HCT116 (cell line): ENCODE measurements around the gene CD28. TPM values are rescaled to one million over a fixed set of nuclear protein-coding genes. Genes with fewer than 3 reads are reported as not detected.

Source experiments
- ATAC-seq: fragments of 200-7000 bp; cut with Tn5 transposase; 2 replicates; pipeline ENCODE4 v1.9.1; 2020; ENCODE audit warnings: mild to moderate bottlenecking, moderate library complexity
- BruUV-seq: library from RNA; stranded (reverse); fragments of 400-500 nt; replicated peaks from 2 replicates; lab custom pipeline; 2021; lab: Mats Ljungman, UMichigan
- CTCF ChIA-PET: fragments of 300-600 bp; sonication (Branson Sonifier 250); formaldehyde crosslinking; loops from one replicate; lab custom pipeline; 2021; ENCODE audit warnings: antibody characterized with exemption; lab: Charles Lee
- POLR2A ChIA-PET: fragments of 300-600, 350-600 bp; sonication (Branson Sonifier 250); formaldehyde crosslinking; loops from one replicate; lab custom pipeline; 2021; ENCODE audit warnings: antibody characterized with exemption; lab: Charles Lee
- RAD21 ChIA-PET, 2 experiments: fragments of 300-600 bp; sonication (Branson Sonifier 250); formaldehyde crosslinking; loops; one replicate each; lab custom pipeline; 2023; ENCODE audit warnings: low total read pairs in 2 of 2; ENCODE audit not compliant: uncharacterized antibody in 2 of 2, unreplicated experiment in 2 of 2, low non-redundant PET in 1 of 2; lab: Charles Lee
- DNase-seq: peaks from one replicate; pipeline ENCODE4 v3.0.0-alpha.2; 2010; ENCODE audit warnings: low read depth, low spot score
- H2AFZ ChIP-seq: fragments of 200-600 bp; shearing (Covaris generic), sonication (generic); 2 replicates; pipeline ENCODE4 v1.6.1; 2017; ENCODE audit warnings: low read depth, mixed run types, mixed read lengths, antibody characterized with exemption, low read length; ENCODE audit not compliant: poor library complexity, severe bottlenecking
- H3K27ac ChIP-seq: 2 replicates; pipeline ENCODE4 v1.5.1; 2012; ENCODE audit warnings: low read depth, low read length
- H3K27me3 ChIP-seq: fragments of 200-600 bp; sonication (generic); 2 replicates; pipeline ENCODE4 v1.6.1; 2016; ENCODE audit warnings: mixed run types, low read length, mixed read lengths; ENCODE audit not compliant: insufficient read depth
- H3K36me3 ChIP-seq, 2 experiments: fragments of 200-500 bp in 1 of 2; fragments of 200-600 bp in 1 of 2; sonication (Bioruptor generic) in 1 of 2; sonication (generic) in 1 of 2; 2 replicates each; pipeline versions ENCODE4 v1.5.1 to v1.6.1; 2014 to 2016; ENCODE audit warnings: low read length in 2 of 2, inconsistent platforms in 1 of 2, mixed read lengths in 1 of 2, mixed run types in 1 of 2; ENCODE audit not compliant: insufficient read depth in 2 of 2, control insufficient read depth in 1 of 2
- H3K4me1 ChIP-seq, 2 experiments: fragments of 200-600 bp in 1 of 2; sonication (generic) in 1 of 2; 2 replicates each; pipeline versions ENCODE4 v1.5.1 to v1.6.1; 2012 to 2017; ENCODE audit warnings: low read length in 2 of 2, inconsistent platforms in 1 of 2, mild to moderate bottlenecking in 1 of 2, mixed read lengths in 1 of 2, mixed run types in 1 of 2, moderate library complexity in 1 of 2; ENCODE audit not compliant: insufficient read depth in 2 of 2, control insufficient read depth in 1 of 2
- H3K4me2 ChIP-seq: fragments of 200-600 bp; sonication (generic); 2 replicates; pipeline ENCODE4 v1.6.1; 2017; ENCODE audit warnings: mixed run types, low read length, mixed read lengths
- H3K4me3 ChIP-seq, 2 experiments: fragments of 200-600 bp in 1 of 2; sonication (generic) in 1 of 2; replicated peaks in 1 of 2; 2 replicates each; pipeline ENCODE4 v1.5.1; 2011 to 2016; ENCODE audit warnings: low read length in 2 of 2, control low read depth in 1 of 2, low read depth in 1 of 2, mild to moderate bottlenecking in 1 of 2, mixed read lengths in 1 of 2, mixed run types in 1 of 2
- H3K79me2 ChIP-seq: fragments of 200-600 bp; sonication (generic); 2 replicates; pipeline ENCODE4 v1.6.1; 2017; ENCODE audit warnings: mild to moderate bottlenecking, mixed run types, low read length, moderate library complexity, mixed read lengths; ENCODE audit not compliant: insufficient read depth
- H3K9ac ChIP-seq: fragments of 200-600 bp; sonication (generic); 2 replicates; pipeline ENCODE4 v1.6.1; 2016; ENCODE audit warnings: low read length, mixed read lengths
- H3K9me2 ChIP-seq: fragments of 200-600 bp; sonication (generic), shearing (Covaris generic); 2 replicates; pipeline ENCODE4 v1.6.1; 2017; ENCODE audit warnings: mixed run types, mild to moderate bottlenecking, moderate library complexity; ENCODE audit not compliant: insufficient read depth
- H3K9me3 ChIP-seq, 2 experiments: fragments of 200-500 bp in 1 of 2; fragments of 200-600 bp in 1 of 2; sonication (Bioruptor generic) in 1 of 2; sonication (generic) in 1 of 2; 2 replicates each; pipeline ENCODE4 v1.6.1; 2014 to 2017; ENCODE audit warnings: low read length in 2 of 2, mixed read lengths in 2 of 2, inconsistent platforms in 1 of 2, low read depth in 1 of 2, mild to moderate bottlenecking in 1 of 2, mixed run types in 1 of 2, moderate library complexity in 1 of 2; ENCODE audit not compliant: control insufficient read depth in 1 of 2, insufficient read depth in 1 of 2
- H4K20me1 ChIP-seq: fragments of 200-600 bp; sonication (generic), shearing (Covaris generic); 2 replicates; pipeline ENCODE4 v1.6.1; 2017; ENCODE audit warnings: mixed run types, mild to moderate bottlenecking, moderate library complexity; ENCODE audit not compliant: insufficient read depth
- CBX3 ChIP-seq: IDR thresholded peaks from 2 replicates; pipeline ENCODE4 v1.6.1; 2012; ENCODE audit warnings: low read depth
- CEBPB ChIP-seq: IDR thresholded peaks from 2 replicates; pipeline ENCODE4 v1.6.1; 2012; ENCODE audit warnings: low read depth
- ELF1 ChIP-seq: IDR thresholded peaks from 2 replicates; pipeline ENCODE4 v1.6.1; 2012; ENCODE audit warnings: low read depth, borderline replicate concordance
- EZH2 ChIP-seq: fragments of 200-600 bp; sonication (generic); IDR thresholded peaks from 2 replicates; pipeline ENCODE4 v1.6.1; 2017; ENCODE audit warnings: antibody characterized with exemption, mixed run types
- FOSL1 ChIP-seq: IDR thresholded peaks from 2 replicates; pipeline ENCODE4 v1.6.1; 2012; ENCODE audit warnings: low read depth
- JUND ChIP-seq: IDR thresholded peaks from 2 replicates; pipeline ENCODE4 v1.6.1; 2012
- POLR2A ChIP-seq: IDR thresholded peaks from 2 replicates; pipeline ENCODE4 v1.7.0; 2011; ENCODE audit warnings: borderline replicate concordance; ENCODE audit not compliant: insufficient read depth, insufficient read length; ENCODE audit errors: extremely low read depth
- POLR2AphosphoS5 ChIP-seq: IDR thresholded peaks from 2 replicates; pipeline ENCODE4 v1.6.1; 2011; ENCODE audit warnings: mild to moderate bottlenecking, low read depth, low read length, moderate library complexity
- RAD21 ChIP-seq: IDR thresholded peaks from 2 replicates; pipeline ENCODE4 v1.6.1; 2012; ENCODE audit warnings: low read depth, mild to moderate bottlenecking
- REST ChIP-seq: IDR thresholded peaks from 2 replicates; pipeline ENCODE4 v1.6.1; 2012; ENCODE audit warnings: low read depth
- SIN3A ChIP-seq: IDR thresholded peaks from 2 replicates; pipeline ENCODE4 v1.6.1; 2012; ENCODE audit warnings: low read depth
- SP1 ChIP-seq: IDR thresholded peaks from 2 replicates; pipeline ENCODE4 v1.6.1; 2012; ENCODE audit warnings: low read depth
- TCF7L2 ChIP-seq: IDR thresholded peaks from 2 replicates; pipeline ENCODE4 v1.7.0; 2011; ENCODE audit warnings: borderline replicate concordance, inconsistent platforms; ENCODE audit not compliant: insufficient read depth, insufficient read length; ENCODE audit errors: extremely low read depth
- YY1 ChIP-seq: IDR thresholded peaks from 2 replicates; pipeline ENCODE4 v1.6.1; 2011; ENCODE audit warnings: low read length, low read depth, moderate library complexity, mild to moderate bottlenecking; ENCODE audit not compliant: insufficient replicate concordance; ENCODE audit errors: extremely low read depth
- ZFX ChIP-seq: fragments of 450-650 bp; IDR thresholded peaks from 2 replicates; pipeline ENCODE4 v1.6.1; 2017
- intact Hi-C: fragments of 100-400 bp; cut with micrococcal nuclease; formaldehyde crosslinking; loops from 2 replicates; pipeline ENCODE4 v1.10.0; 2022
- total RNA-seq: library from RNA; stranded (reverse); gene quantifications from one replicate; pipeline ENCODE4 v1.2.1, GENCODE V29; 2021; ENCODE audit not compliant: unreplicated experiment
- TF ChIP-seq, protein P1 (sequence below): IDR thresholded peaks from 2 replicates; pipeline ENCODE4 v1.6.1; 2012
- TF ChIP-seq, protein P2 (sequence below): IDR thresholded peaks from 2 replicates; pipeline ENCODE4 v1.6.1; 2011; ENCODE audit warnings: mild to moderate bottlenecking, low read length, moderate library complexity; ENCODE audit not compliant: insufficient replicate concordance; ENCODE audit errors: extremely low read depth

Gene CD28
- total RNA-seq, 1 experiment from 2014 or later: 0.37 TPM

- Histone ChIP-seq H4K20me1 (no peaks in the 10 kb centered on the region), H3K27ac (no peak overlapping the region), H3K4me2 (no peak overlapping the region), H3K9me3 (no peaks in the 10 kb centered on the region), H3K9ac (no peak overlapping the region), H3K36me3 (no peaks in the 10 kb centered on the region), H3K27me3 (no peaks in the 10 kb centered on the region), H3K79me2 (no peaks in the 10 kb centered on the region), H2AFZ (no peak overlapping the region), H3K9me2 (no peaks in the 10 kb centered on the region), H3K4me3 (no peak overlapping the region), H3K4me1 (no peaks in the 10 kb centered on the region)
- no TSS peak for BruUV-seq
- ChIA-PET CTCF (no interaction called here), RAD21 (no interaction called here), POLR2A (no interaction called here)
- TF ChIP-seq FOSL1 (no peak), SIN3A (no peak), RAD21 (no peak), TCF7L2 (no peak), EZH2 (no peak), ZFX (no peak), POLR2AphosphoS5 (no peak), CBX3 (no peak), CEBPB (no peak), ELF1 (no peak), SP1 (no peak), JUND (no peak), REST (no peak), YY1 (no peak), POLR2A (no peak)
- TF ChIP-seq, protein P1, sequence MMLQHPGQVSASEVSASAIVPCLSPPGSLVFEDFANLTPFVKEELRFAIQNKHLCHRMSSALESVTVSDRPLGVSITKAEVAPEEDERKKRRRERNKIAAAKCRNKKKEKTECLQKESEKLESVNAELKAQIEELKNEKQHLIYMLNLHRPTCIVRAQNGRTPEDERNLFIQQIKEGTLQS: no peak
- TF ChIP-seq, protein P2, sequence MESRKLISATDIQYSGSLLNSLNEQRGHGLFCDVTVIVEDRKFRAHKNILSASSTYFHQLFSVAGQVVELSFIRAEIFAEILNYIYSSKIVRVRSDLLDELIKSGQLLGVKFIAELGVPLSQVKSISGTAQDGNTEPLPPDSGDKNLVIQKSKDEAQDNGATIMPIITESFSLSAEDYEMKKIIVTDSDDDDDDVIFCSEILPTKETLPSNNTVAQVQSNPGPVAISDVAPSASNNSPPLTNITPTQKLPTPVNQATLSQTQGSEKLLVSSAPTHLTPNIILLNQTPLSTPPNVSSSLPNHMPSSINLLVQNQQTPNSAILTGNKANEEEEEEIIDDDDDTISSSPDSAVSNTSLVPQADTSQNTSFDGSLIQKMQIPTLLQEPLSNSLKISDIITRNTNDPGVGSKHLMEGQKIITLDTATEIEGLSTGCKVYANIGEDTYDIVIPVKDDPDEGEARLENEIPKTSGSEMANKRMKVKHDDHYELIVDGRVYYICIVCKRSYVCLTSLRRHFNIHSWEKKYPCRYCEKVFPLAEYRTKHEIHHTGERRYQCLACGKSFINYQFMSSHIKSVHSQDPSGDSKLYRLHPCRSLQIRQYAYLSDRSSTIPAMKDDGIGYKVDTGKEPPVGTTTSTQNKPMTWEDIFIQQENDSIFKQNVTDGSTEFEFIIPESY: no peak
- ATAC-seq: no peak
- no peak for DNase-seq
- intact Hi-C loops: no loop called here
These were observed 9.3 kb downstream of the CD28 start for GRCh38 chr2:203715744-203716143.
